AG08395 (cell line): ENCODE data around the gene SPTBN5.

Experiments used
- DNase-seq: peaks from one replicate; pipeline ENCODE4 v3.0.0; 2012; ENCODE audit warnings: mixed read lengths, low spot score

The SPTBN5 gene

DNA sequence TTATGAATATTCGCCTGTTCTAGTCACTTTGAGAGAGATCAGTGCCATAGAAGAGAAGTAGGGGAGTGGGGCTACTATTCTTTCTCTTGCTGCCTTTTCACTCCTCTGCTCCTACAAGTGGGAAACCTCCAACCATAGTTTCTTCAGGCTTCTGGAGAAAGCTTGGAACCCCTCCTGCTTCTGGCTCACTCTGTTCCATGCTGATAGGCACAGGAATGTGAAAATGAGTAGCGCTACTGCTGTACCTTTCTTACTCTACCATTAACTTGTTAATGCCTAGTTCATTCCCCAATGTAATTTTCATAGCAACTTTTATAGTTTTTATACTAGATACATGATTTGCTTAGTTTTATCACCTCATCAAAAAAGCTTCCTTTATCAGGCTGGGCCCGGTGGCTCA lies 92.7 kb downstream of the SPTBN5 start:
- no peak for DNase-seq

DNA sequence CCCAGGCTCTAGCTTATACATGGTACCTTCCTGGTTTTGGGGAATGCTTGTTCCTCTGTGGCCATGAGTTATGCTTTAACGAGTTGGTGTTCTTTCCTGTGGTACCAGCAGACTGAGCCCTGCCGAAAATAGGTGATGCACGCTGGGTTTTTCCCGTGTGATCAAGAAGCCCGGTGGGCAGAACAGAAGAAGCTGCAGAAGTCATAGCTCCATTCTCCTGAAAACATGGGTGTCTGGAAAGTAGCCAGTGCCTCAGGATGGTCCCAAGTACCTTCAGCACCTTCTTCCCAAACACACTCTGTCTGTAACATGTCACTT lies 94.4 kb downstream of the SPTBN5 start:
- DNase-seq = no peak

DNA sequence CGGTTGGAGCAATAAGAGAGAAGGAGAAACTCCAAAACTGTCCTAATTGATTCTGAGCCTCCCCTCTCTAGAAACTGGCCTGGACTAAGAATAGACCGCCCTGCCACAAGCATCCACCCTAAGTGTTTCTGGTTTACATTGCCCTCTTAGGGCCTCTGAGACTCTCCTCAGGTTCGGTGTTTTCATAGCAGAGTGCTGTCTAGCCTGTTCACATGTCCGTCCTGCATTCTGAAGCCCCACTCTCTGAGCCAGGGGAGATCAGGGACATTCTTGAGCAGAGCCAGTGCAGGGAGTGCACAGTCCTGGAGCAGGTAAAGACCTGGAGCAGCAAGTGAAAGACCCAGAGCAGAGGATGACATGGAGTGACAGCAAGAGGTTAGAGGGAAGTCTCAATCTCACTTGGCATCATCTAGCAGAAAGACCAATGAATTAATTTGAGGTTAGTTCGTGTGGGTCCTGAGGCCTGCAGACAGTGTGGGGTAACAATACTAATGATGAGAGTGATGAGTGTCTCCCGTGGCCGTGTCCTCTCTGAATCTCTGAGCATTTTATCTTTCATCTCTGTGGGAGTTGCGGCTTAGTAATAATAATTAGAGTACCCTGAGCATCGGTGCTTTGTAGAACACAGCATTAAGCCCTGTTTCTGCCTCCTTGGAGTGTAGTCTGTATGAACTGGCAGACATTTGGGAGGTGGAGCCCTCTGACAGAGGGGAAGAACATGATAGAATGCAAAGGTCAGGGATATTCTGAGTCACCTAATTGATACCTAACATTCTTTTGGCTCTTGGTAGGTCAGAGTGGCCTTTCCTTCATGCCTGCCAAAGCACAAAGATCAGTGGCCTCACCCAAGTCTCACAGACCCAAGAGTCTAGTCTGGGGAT lies 95.0 kb downstream of the SPTBN5 start:
- peak; percentile 31 for DNase-seq
